Measurements from ENCODE around the gene MISP. TPM values are rescaled to one million over a fixed set of nuclear protein-coding genes. Genes with fewer than 3 reads are reported as not detected.
"Not testable (repeated sequence)": the region's sequence is repeated elsewhere in the genome, so short reads cannot be mapped to it uniquely, and the experiment has no call there.

MISP gene
- not detected for total RNA-seq

- H3K4me1 ChIP-seq (ENCODE audit: insufficient read depth, low read length) = no peaks in the 10 kb centered on the region
- H3K9me3 ChIP-seq (ENCODE audit: low read depth, low read length) = no peaks in the 10 kb centered on the region
- H3K4me3 ChIP-seq (ENCODE audit: low read length) = no peak within 1 kb of the TSS
- H3K27me3 ChIP-seq (ENCODE audit: insufficient read depth, low read length) = no peaks in the 10 kb centered on the region
Observed at GRCh38 chr19:750640-751423, at the start of gene MISP. Gene MISP (plus strand): TSS chr19:751112. CDS start chr19:756947, 5,835 bp downstream.

- H3K27me3 ChIP-seq (ENCODE audit: insufficient read depth, low read length); H3K9me3 ChIP-seq (ENCODE audit: low read depth, low read length): not testable (repeated sequence)
Observed at GRCh38 chr19:702847-703246, 48.1 kb upstream of the MISP start.

GRCh38 chr19:703329-703650, 47.6 kb upstream of the MISP start:
- Histone ChIP-seq H3K4me3 (ENCODE audit: low read length) (peak overlapping the region; percentile 34), H3K27me3 (ENCODE audit: insufficient read depth, low read length) (peaks cover 6% of the 10 kb centered on the region), H3K9me3 (ENCODE audit: low read depth, low read length) (no peaks in the 10 kb centered on the region), H3K4me1 (ENCODE audit: insufficient read depth, low read length) (peaks cover 41% of the 10 kb centered on the region)

More at GRCh38 chr19:702847-703246, 48.1 kb upstream of the MISP start:
- peaks cover 45% of the 10 kb centered on the region for H3K4me1 ChIP-seq (ENCODE audit: insufficient read depth, low read length)
- H3K4me3 ChIP-seq (ENCODE audit: low read length) = peak overlapping the region; percentile 34

- peaks cover 8% of the 10 kb centered on the region for H3K27me3 ChIP-seq (ENCODE audit: insufficient read depth, low read length)
- peak overlapping the region; percentile 34 for H3K4me3 ChIP-seq (ENCODE audit: low read length)
- peaks cover 37% of the 10 kb centered on the region for H3K4me1 ChIP-seq (ENCODE audit: insufficient read depth, low read length)
- H3K9me3 ChIP-seq (ENCODE audit: low read depth, low read length) = no peaks in the 10 kb centered on the region
Observed at GRCh38 chr19:703651-704446, 47.1 kb upstream of the MISP start.

- Histone ChIP-seq H3K4me1 (ENCODE audit: insufficient read depth, low read length) (peaks cover 31% of the 10 kb centered on the region), H3K9me3 (ENCODE audit: low read depth, low read length) (no peaks in the 10 kb centered on the region), H3K27me3 (ENCODE audit: insufficient read depth, low read length) (peaks cover 8% of the 10 kb centered on the region), H3K4me3 (ENCODE audit: low read length) (no peak overlapping the region)
Observed at GRCh38 chr19:704447-704741, 46.5 kb upstream of the MISP start.

- Histone ChIP-seq H3K4me1 (ENCODE audit: insufficient read depth, low read length) (peaks cover 6% of the 10 kb centered on the region), H3K27me3 (ENCODE audit: insufficient read depth, low read length) (peaks cover 8% of the 10 kb centered on the region), H3K9me3 (ENCODE audit: low read depth, low read length) (no peaks in the 10 kb centered on the region), H3K4me3 (ENCODE audit: low read length) (no peak within 1 kb of the TSS)
Observed at GRCh38 chr19:708154-709143, 42.5 kb upstream of the MISP start, which contains the start of gene PALM. Gene PALM (plus strand): TSS chr19:708935. CDS start chr19:709147, 212 bp downstream.

- peaks cover 8% of the 10 kb centered on the region for H3K27me3 ChIP-seq (ENCODE audit: insufficient read depth, low read length)
- H3K4me1 ChIP-seq (ENCODE audit: insufficient read depth, low read length) = peaks cover 4% of the 10 kb centered on the region
- no peaks in the 10 kb centered on the region for H3K9me3 ChIP-seq (ENCODE audit: low read depth, low read length)
- H3K4me3 ChIP-seq (ENCODE audit: low read length) = no peak overlapping the region
Observed at GRCh38 chr19:709196-709964, 41.5 kb upstream of the MISP start.

- no peak overlapping the region for H3K4me3 ChIP-seq (ENCODE audit: low read length)
- no peaks in the 10 kb centered on the region for H3K4me1 ChIP-seq (ENCODE audit: insufficient read depth, low read length)
- H3K9me3 ChIP-seq (ENCODE audit: low read depth, low read length) = no peaks in the 10 kb centered on the region
- peaks cover 8% of the 10 kb centered on the region for H3K27me3 ChIP-seq (ENCODE audit: insufficient read depth, low read length)
Observed at GRCh38 chr19:709965-710571, 40.8 kb upstream of the MISP start.

- H3K4me3 ChIP-seq (ENCODE audit: low read length) = no peak overlapping the region
- no peaks in the 10 kb centered on the region for H3K9me3 ChIP-seq (ENCODE audit: low read depth, low read length)
- H3K4me1 ChIP-seq (ENCODE audit: insufficient read depth, low read length) = no peaks in the 10 kb centered on the region
- H3K27me3 ChIP-seq (ENCODE audit: insufficient read depth, low read length) = peaks cover 8% of the 10 kb centered on the region
Observed at GRCh38 chr19:710767-711166, 40.1 kb upstream of the MISP start.

- Histone ChIP-seq H3K4me3 (ENCODE audit: low read length) (no peak overlapping the region), H3K27me3 (ENCODE audit: insufficient read depth, low read length) (peaks cover 8% of the 10 kb centered on the region), H3K4me1 (ENCODE audit: insufficient read depth, low read length) (no peaks in the 10 kb centered on the region), H3K9me3 (ENCODE audit: low read depth, low read length) (no peaks in the 10 kb centered on the region)
Observed at GRCh38 chr19:711254-711653, 39.7 kb upstream of the MISP start.

GRCh38 chr19:715347-715746, 35.6 kb upstream of the MISP start:
- Histone ChIP-seq H3K9me3 (ENCODE audit: low read depth, low read length) (no peaks in the 10 kb centered on the region), H3K4me3 (ENCODE audit: low read length) (no peak overlapping the region), H3K27me3 (ENCODE audit: insufficient read depth, low read length) (peaks cover 10% of the 10 kb centered on the region), H3K4me1 (ENCODE audit: insufficient read depth, low read length) (no peaks in the 10 kb centered on the region)

GRCh38 chr19:718251-718951, 32.5 kb upstream of the MISP start:
- peaks cover 14% of the 10 kb centered on the region for H3K27me3 ChIP-seq (ENCODE audit: insufficient read depth, low read length)
- H3K9me3 ChIP-seq (ENCODE audit: low read depth, low read length) = no peaks in the 10 kb centered on the region
- H3K4me3 ChIP-seq (ENCODE audit: low read length) = no peak overlapping the region
- no peaks in the 10 kb centered on the region for H3K4me1 ChIP-seq (ENCODE audit: insufficient read depth, low read length)

- Histone ChIP-seq H3K27me3 (ENCODE audit: insufficient read depth, low read length) (peaks cover 14% of the 10 kb centered on the region), H3K4me1 (ENCODE audit: insufficient read depth, low read length) (no peaks in the 10 kb centered on the region), H3K4me3 (ENCODE audit: low read length) (no peak overlapping the region), H3K9me3 (ENCODE audit: low read depth, low read length) (no peaks in the 10 kb centered on the region)
Observed at GRCh38 chr19:718991-719512, 31.9 kb upstream of the MISP start.

Data from mononuclear cell (primary cell).